T47D (cell line): ENCODE data around the gene OR2Y1.
"Not testable (repeated sequence)": the region's sequence is repeated elsewhere in the genome, so short reads cannot be mapped to it uniquely, and the experiment has no call there.

ENCODE experiments used
- DNase-seq, 2 experiments: peaks; one replicate each; pipeline versions ENCODE4 v3.0.0 to v3.0.0-alpha.2; 2011 to 2012; ENCODE audit warnings: low read depth in 1 of 2, low spot score in 1 of 2
- JUND ChIP-seq: IDR thresholded peaks from 2 replicates; pipeline ENCODE4 v1.6.1; 2012; ENCODE audit warnings: low read depth
- in situ Hi-C: cut with HindIII; loops from 2 replicates; pipeline ENCODE4 v1.10.0; 2016; ENCODE audit warnings: low sequenced_read_pairs, low pct_unique_long_range_greater_than_20kb

Gene OR2Y1, protein sequence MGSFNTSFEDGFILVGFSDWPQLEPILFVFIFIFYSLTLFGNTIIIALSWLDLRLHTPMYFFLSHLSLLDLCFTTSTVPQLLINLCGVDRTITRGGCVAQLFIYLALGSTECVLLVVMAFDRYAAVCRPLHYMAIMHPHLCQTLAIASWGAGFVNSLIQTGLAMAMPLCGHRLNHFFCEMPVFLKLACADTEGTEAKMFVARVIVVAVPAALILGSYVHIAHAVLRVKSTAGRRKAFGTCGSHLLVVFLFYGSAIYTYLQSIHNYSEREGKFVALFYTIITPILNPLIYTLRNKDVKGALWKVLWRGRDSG

DNA sequence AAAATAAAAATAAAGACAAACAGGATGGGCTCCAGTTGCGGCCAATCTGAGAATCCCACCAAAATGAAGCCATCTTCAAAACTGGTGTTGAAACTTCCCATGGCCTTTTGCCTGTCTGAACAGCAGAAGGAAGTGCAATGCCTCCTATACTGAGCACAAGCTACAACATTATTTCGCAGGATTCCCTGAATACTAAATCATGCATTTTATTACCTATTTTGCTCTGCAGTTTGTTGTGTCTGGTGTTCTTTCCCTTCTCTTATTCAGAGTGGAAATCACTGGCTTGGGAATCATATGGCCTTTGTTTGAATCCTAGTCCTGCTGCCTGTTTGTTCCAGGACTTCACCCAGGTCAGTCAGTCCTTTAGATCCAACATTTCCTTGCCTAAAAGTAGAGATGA, at the start of gene OR2Y1:
TSS of gene OR2Y1 (minus strand) at position 101 of the 400 bp plus-strand sequence. CDS start at position 101, 0 bp downstream.
- TF ChIP-seq JUND = no peak
- in situ Hi-C loops = no loop called here
- DNase-seq = no peak

DNA sequence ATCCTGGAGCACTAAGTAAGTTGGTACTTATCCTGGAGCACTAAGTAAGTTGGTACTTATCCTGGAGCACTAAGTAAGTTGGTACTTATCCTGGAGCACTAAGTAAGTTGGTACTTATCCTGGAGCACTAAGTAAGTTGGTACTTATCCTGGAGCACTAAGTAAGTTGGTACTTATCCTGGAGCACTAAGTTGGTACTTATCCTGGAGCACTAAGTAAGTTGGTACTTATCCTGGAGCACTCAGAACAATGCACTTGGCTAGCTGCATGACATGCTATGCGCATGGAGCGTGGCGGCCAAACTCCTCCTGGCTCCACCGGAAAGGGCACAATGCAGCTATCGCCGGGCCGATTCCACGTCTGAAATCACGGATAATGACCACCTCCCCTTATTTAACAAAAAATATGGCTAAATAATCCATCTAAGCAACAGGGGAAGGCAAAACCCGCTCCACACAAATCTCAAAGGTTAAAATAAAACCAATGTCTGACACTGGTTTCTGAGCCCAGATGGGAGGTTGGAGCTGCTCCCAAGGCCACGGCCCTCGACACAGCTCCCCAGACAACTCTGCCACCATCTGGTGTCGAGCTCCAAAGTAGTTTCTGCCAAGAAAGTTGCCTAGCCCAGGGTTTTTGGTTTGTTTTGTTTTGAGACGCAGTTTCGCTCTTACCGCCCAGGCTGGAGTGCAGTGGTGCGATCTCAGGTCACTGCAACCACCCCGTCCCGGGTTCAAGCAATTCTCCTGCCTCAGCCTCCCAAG, 49.0 kb upstream of the OR2Y1 start:
- DNase-seq, in situ Hi-C loops: not testable (repeated sequence)

DNA sequence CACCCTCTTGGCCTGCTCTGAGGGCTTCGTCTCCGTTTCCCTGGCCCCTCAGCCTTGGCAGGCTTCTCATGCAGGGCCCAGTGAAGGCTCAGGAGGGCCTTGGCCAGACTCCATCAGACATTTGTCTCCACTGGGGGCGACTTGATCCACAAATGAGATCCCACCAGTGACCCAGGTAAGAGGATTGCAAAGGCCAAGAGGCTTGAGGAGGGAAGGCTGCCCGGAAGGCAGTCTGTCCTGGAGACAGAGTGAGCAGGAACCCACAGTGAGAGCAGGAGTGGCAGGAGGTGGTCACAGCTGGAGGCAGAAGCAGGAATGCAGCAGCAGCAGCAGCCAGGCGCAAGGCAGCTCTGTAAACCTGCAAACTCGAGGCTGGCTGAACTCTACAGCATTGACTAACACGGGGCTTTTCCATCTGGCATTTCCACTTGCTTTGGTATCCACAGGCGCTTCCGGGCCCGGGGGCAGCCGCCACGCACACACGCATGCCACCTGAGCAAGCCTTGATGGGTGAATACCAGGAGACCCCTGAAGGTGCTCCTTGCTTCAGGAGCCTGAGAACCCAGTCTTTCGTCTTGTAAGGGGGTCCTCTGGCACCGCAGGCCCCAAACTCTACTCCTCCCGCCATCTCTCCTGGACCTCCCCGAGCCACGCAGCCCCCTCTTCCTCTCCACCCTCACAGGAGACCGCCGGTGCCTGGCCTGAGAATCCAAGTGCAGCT, 48.0 kb upstream of the OR2Y1 start:
- no peak for DNase-seq
- TF ChIP-seq JUND = no peak
- in situ Hi-C loops = no loop called here

DNA sequence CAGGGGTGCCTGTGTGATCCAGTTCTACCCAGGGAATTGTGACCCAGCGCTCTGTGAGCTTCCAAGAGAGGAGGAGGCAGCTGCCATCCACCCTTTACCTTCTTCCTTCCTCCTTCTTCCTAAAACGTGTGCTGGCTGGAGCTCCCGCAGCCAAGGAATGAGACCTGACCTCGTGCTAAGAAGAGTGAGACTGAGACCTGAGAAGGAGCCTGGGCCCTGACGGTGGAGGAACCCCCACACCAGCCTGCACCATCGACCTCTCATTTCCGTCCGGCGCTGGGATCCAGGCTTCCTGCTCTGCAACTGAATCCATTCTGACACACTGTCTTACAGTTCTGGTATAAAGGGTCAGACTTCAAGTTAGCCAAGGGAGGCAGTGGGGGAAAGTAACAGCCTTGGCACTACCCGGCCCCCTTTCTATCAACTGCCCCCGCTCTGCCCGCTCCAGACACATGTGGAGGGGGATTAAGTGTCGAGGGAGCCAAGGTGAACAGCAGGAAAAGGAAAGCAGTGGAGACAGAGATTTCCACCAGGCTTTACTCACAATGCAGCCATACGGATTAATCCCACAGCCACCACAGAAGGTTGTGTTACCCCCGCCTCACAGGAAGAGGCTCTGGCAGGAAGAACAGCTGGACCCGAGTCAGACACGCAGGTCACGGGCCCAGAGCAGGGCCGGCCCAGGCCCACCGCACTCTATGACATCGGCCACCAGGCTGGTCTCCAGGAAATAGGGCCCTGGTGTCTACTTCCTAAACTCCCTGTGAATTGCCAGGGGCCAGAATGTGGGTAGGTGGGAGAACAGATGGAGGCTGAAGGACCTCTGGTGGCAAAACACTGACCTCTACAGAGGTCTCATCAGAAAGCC, 46.9 kb upstream of the OR2Y1 start:
- TF ChIP-seq JUND = no peak
- DNase-seq = no peak
- in situ Hi-C loops = no loop called here

DNA sequence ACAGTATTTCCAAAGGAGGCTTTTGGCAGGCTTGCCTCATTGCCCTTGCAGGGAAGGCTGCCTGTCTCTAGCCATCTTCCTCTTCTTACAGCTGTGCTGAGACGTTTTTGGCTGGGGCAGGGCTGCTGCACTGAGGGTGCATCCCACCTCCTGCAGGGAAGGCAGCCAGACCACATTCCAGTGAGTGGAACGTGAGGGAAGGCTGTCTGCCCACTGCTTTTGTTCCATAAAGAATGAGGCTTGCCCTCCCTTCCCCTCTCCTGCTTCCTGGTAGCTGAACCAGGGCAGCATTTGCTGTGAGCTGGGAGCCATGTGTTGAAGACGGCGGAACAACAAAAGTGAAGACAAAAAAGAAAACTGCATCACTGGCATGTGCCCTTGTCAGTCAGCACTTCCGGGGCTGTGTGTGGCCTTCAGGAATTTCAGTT, 46.0 kb upstream of the OR2Y1 start:
- in situ Hi-C loops = no loop called here
- no peak for TF ChIP-seq JUND
- peak; percentile 24 to 68 for DNase-seq

DNA sequence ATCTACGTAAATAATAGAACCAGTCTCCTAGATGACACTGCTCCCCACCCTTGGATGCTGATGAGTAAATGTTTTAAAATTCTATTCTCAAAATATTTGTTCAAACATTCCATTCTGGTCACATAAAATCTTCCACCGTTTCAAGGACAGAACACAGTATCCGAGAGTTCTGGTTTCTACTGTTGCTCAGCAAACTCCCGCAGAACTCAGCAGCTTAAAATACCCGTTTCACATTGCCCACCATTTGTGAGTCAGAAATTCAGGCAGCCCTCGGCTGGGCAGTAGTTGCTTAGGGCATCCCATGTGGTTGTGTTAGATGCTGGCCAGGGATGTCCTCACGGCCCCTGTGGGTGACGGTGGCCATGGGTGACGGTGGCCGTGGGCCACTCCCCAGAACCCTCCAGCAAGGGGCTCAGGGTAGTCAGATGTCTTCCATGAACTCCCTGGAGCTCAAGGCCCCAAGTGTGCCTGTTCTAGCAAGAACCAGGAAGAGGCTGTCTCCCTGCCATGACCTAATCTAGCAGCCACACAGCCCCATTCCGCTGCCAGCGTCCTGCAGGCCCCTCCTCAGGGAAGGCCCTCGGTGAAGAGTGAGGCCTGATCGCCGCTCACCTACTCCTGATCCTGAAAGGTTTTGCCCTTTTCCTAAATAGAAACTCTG, 45.4 kb upstream of the OR2Y1 start:
- in situ Hi-C loops = no loop called here
- no peak for DNase-seq
- TF ChIP-seq JUND = no peak

DNA sequence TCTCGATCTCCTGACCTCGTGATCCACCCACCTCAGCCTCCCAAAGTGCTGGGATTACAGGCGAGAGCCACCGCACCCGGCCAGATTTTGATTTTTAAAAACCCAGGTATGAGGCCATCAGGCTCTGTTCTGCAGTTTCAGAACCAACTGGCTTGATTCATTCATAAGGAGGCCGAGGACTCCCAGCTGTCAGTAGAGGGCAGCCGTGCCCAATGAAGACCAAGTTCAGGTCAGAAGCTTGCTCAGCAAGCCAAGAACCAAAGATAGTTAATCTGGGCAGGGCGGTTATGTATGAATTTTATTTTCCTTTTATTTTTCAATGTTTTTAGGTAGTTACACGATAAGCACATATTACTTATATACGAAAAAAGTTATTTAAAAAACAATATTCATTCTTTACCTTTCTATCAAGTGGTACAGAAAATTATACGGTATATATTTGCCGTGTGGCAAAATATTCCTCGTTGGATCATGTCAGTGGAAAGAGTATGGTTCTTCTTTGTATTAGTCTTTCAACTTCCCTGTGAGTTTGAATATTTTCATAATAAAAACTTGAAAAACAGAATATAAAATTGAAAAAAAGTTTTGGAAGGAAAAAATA, 44.7 kb upstream of the OR2Y1 start:
- TF ChIP-seq JUND = no peak
- in situ Hi-C loops = no loop called here
- DNase-seq = peak; percentile 84 to 89

DNA sequence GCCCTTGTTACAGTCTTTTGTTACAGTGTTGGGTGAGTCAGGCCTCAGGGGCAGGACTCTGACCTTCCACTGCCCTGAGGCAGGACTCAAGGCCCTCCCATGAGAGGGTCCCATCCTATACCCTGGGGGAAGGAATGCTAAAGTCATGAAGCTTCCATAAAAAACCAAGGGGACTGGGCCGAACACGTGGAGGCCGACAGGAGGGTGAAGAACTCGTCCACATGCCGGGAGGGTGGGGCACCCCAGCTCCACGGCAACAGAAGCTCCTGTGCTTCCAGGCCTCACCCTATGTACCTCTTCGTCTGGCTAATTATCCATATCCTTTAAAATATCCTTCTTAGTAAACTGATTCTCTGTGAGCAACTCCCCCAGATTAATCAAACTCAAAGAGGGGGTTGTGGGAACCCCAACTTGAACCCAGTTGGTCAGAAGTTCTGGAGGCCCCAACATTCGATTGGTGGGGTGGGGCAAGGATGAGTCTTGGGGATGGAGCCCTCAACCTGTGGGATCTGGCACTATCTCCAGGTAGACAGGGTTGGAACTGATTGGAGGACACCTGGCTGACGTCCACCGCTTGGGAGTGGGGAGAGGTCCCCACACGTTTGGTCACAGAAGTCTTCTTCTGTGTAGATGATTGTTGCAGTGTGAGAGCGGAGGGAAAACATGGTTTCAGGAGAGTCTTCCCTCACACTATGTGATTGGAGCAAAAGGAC, 43.6 kb upstream of the OR2Y1 start:
- no peak for DNase-seq
- no peak for TF ChIP-seq JUND
- in situ Hi-C loops = no loop called here

DNA sequence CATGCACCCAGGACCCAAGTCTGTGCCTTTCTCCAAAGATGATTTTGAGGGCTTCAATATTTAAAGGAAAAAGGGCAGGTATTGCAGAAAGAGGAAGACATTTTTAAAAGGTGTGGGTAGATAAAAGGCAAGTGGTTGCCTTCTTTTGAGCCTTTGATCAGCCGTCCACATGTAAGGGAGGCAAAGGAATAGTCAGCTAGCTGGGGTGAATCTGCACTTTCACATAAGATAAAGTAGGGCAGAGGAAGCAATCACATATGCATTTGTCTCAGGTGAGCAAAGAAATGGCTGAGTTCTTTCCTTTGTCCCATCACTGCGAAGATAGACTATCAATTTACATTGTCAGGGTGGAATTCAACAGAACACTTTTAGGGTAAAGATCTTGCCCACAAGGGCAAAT, 42.9 kb upstream of the OR2Y1 start:
- TF ChIP-seq JUND = no peak
- no peak for DNase-seq
- in situ Hi-C loops = no loop called here

DNA sequence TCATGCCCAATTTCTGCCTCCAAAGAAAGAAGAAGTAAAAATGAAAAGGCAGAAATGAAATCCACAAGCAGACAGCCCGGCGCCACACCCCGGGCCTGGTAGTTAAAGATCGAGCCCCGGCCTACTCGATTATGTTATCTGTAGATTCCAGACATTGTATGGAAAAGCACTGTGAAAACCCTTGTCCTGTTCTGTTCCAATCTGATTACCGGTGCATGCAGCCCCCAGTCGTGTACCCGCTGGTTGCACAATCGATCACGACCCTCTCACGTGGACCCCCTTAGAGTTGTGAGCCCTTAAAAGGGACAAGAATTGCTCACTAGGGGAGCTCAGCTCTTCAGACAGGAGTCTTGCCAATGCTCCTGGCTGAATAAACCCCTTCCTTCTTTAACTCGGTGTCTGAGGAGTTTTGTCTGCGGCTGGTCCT, 42.1 kb upstream of the OR2Y1 start:
- in situ Hi-C loops, DNase-seq: not testable (repeated sequence)

DNA sequence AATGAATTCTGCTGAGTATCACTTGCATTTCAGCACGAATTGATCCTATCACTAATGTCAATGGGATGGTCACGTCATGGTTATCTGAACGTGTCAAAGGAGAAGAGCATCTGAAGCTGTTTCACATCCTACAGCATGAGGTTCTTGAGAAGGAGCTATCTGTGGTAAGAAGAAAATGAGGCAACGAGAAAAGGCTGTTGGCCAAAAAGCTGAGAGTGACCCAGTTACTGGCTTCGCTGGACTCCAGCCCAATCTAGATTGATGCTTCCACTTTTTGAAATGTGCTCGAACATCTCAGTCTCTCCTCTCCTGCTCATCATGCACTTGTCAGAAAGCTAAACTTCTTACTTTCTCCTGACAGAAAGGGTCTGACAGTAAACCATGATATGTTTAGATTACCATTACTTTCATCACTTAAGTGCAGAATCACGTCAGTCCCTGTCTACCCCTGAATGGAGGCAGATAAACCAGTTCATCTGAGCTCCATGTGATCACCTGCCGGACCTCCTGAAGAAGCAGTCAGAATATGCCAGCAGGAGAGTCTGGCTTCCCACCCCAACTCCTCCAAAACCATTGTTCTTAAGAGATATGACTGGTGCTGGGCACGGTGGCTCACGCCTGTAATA, 40.2 kb upstream of the OR2Y1 start:
- no peak for TF ChIP-seq JUND
- DNase-seq = no peak
- in situ Hi-C loops = no loop called here
